GM11168 (cell line): ENCODE measurements around the gene ATG101.
"Not testable (repeated sequence)": the region's sequence is repeated elsewhere in the genome, so short reads cannot be mapped to it uniquely, and the experiment has no call there.

Experiments used
- in situ Hi-C: fragments of 300-500 bp; cut with MboI; formaldehyde crosslinking; loops from one replicate; pipeline ENCODE4 v1.12.0; 2022; ENCODE audit warnings: low sequenced_read_pairs; ENCODE audit not compliant: unreplicated experiment

ATG101 gene

GRCh38 chr12:52091061-52091460 lies 21.3 kb downstream of the ATG101 start:
- in situ Hi-C loops = no loop called here

DNA sequence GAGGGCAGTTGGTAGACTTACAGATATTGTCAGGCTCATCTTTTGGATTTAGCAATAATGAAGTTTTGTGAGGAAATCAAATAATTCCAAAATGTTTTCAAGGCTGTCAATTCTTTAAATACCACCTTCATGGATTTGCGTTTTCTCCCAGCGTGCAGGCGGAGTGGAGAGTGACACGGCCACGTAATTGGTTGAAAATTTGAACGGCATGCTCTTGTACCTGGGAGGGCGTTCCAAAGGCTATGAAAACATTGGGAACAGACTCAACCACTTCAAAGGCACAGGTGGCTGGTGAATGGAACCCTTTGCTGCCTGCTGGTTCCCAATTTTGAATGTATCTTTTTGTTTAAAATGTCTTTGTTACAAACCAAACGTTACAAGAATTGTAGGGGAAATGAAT lies 22.1 kb downstream of the ATG101 start:
- in situ Hi-C loops = no loop called here

- in situ Hi-C loops = no loop called here
Observed at GRCh38 chr12:52093346-52093745, 23.6 kb downstream of the ATG101 start.

DNA sequence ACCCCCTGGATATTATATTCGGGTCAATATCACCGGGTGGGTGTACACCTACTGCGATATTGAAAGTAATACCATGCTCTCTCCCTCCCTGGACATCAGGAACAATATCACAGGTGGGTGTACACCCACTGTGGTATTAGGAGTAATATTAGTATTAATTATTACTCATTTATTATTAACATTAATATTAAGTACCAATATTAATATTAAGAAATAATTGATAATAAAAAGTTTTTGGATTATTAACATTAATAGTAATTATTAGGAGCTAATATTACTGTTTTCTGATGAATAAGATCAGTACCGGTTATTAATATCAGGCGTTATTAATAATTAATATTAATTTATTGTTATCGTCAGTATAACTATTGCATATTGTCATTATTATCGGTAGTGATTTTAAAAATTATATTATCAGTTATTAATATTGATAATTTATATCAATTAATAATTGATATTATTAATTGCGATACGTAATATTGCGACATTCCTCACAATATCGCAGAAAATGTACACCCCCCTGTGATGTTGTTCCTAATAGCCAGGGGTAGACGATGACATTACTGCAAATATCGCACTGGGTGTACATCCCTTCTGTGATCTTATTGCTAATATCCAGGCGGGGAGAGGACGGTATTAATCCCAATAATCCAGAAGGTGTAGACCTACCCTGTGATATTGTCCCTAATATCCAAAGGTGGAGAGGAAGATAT lies 26.7 kb downstream of the ATG101 start:
- in situ Hi-C loops = no loop called here

DNA sequence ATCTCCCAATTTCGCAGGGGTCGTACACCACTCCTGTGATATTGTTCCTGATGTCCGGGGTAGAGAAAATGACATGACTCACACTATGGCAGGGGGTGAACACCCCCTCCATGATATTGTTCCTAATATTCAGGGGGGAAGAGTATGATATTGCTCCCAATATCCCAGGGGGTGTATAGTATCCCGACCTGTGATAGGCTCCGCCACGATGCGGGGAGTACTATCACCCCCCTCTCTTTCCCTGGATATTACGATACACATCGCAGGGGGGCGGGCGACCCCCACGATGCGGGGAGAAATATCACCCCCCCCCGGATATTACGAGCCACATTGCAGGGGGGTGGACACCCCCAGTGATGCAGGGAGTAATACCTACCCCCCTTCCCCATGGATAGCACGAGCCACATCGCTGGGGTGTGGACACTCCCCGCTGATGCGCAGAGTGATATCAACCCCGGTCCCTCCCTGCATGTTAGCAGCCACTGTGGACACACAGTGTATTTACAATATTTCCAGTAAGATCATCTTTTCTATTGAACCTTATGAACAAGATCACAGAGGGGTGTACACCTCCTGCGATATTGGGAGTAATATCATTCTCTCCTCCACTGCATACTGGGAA lies 27.4 kb downstream of the ATG101 start:
- in situ Hi-C loops = no loop called here

DNA sequence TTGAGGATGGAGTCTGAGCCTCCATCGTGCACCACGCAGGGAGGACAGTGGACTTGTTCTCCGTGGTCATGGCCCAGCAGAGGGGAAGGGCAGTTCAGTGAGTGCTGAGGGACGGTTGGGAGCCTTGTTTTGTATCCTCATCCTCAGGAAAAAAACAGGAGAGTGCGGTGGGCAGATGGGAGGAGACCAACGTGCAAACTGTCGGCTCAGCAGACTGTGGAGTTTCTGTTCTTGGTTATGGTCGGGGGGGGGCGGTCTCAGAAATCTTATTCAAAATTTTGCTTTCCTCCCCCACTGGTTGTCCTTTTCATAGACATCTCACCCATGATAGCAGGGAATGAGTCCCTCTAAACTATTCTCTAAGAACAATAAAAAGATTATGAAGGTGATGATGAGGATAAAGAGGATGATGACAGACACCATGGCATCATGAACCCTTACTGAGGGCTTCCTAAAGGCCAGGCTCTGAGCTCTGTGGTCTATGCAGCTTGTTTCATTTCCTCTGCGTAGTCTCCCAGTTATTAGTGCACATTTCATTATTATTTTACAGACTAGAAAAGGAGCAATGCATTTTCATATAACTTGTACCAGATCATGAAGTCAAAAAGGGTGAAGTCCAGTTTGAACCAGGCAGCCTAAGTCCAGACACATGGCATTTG lies 34.8 kb downstream of the ATG101 start:
- in situ Hi-C loops = not testable (repeated sequence)

DNA sequence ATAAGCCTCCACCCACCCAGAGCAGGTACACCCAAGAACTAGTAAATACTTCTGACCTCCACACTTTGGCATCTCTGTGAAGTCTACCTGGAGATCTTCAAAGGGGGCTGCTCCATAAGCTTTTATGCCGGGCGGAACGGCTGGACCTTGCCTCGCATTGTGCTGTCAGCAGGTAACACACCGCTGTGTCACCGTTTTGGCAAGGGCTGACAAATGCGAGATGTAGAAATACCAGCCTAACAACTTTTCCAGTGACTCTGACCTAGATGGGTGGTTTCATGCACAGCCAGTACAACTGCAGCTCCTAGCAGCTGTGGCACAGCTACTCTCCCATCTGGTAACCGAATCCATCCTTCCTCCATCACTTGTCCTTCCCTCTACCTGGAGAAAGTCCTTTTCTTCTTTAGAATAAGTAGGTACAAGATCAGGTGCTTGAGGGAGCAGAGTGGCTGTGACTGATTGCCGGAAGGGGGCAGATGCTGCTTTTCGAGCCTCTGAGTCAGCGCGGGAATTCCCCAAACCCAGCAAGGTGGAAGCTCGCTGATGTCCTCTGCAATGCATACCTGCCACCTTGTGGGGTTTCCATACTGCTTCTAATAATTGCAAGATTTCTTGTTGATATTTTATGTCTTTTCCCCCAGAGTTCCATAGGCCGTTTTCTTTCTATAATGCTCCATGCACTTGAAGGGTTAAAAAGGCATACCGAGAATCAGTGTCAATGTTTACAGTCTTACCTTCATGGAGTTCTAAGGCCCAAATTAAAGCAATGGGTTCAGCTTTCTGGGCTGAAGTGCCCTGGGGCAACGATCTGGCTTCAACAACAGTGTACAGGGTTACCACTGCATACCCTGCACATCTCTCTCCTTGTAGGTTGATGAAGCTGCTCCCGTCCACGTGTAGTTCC lies 46.7 kb downstream of the ATG101 start:
- in situ Hi-C loops = not testable (repeated sequence)

- in situ Hi-C loops = not testable (repeated sequence)
Observed at GRCh38 chr12:52117806-52118475, 48.2 kb downstream of the ATG101 start.

GRCh38 chr12:52119398-52120254 lies 49.8 kb downstream of the ATG101 start:
- in situ Hi-C loops = no loop called here

DNA sequence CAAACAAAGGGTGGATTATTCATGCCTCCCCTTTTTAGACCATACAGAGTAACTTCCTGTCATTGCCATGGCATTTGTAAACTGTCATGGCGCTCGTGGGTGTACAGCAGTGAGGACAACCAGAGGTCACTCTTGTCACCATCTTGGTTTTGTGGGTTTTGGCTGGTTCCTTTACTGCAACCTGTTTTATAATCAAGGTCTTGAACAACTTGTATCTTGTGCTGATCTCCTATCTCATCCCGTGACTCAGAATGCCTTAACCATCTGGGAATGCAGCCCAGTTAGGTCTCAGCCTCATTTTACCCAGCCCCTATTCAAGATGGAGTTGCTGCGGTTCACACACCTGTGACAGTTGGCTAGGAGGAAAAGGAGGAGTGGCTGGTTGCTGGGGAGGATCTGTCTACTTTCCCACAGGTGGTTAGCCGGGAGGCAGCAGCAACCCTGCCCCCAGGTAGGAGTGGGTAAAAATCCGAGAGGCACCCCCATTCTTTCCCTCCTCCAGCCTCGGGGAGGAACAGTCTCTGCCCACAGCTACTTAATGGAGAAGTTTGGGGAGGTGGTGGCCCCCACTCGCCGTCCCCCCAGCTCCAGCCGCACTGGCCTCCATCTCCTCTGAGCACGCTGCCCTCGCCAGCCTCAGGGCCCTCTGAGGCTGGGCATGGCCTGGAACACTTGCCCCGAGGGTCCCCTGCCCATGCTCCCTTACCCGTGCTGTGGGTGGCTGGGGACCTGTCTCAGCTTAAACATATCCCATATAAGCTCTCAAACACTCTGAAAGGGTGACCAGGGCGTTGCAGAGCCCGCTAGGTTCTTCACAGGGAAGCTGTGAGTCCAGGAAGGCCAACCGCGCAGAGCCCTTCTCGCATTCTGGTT lies 51.4 kb downstream of the ATG101 start:
- in situ Hi-C loops = no loop called here

DNA sequence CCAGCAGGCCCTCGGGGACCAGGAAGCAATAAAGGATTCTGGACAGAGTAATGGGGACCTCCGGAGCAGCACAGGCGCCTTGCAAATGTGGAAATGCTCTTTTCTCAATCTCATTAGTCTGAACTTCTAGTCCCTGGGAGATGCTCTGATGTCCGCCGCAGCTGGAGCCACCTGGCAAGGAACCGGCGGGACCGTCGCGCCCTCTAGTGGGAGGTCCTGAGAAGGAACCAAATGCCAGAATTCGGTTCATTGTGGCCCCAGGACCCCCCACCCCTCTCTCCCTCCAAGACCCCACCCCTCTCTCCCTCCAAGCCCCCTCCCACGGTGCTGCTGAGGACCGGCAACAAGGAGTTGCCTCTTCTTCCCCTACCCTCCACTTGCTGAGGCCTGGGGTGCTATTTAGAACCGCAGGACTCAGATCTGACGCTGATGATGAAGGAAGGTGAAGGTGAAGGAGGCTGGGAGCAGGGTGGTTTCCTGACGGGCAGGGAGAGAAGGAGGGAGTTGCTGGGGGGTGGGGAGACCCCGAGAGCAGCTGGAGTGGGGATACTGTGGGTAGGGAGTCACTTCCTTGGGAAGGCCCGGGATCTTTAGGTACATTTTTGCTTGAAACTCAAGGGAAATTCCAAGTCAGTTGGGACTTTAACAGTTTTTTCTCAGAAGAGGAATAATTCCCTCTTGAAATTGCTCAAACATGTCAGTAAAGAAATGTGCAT lies 52.2 kb downstream of the ATG101 start:
- in situ Hi-C loops = no loop called here

GRCh38 chr12:52122540-52122871 lies 52.7 kb downstream of the ATG101 start:
- in situ Hi-C loops = no loop called here

DNA sequence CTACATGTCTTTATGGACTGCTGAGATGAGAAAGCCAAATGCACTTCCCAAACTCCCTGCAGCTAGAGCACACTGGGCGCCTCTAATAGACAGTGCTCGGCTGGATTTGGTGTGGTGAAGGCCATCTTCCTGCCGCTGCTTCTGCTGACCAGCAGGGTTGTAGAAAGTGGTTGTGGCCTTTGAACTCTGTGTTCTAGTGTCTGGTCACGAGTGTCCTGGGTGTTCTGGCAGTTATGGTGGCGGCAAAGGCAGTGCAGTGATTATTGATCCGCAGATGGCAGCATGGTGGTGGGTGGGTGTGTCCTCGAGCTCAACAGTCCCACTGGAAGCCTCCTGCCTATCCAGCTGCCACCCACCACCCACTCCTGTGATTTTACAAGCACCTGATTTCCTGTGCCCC lies 53.1 kb downstream of the ATG101 start:
- in situ Hi-C loops = no loop called here

GRCh38 chr12:52123487-52124186 lies 53.9 kb downstream of the ATG101 start:
- in situ Hi-C loops = no loop called here

DNA sequence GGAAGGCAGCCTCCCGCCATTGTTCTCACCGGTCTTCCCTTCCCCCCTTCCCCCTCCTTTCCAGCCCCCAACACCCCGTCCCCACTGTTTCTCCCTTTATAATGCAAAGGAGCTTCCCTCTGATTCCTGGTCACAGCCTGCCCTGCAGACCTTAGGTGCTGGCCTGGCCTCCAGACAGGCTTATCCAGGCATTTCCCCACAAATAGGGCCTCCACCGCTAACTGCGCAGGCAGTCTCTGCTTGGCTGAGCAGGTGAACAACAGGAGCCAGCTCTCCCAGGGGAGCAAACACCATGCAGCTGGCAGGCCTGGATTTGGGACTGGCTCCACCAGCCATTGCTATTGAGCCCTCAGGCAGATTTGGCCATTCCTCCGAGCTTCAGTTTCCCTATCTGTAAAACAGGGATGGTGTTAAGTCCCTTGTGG lies 55.7 kb downstream of the ATG101 start:
- in situ Hi-C loops = no loop called here

DNA sequence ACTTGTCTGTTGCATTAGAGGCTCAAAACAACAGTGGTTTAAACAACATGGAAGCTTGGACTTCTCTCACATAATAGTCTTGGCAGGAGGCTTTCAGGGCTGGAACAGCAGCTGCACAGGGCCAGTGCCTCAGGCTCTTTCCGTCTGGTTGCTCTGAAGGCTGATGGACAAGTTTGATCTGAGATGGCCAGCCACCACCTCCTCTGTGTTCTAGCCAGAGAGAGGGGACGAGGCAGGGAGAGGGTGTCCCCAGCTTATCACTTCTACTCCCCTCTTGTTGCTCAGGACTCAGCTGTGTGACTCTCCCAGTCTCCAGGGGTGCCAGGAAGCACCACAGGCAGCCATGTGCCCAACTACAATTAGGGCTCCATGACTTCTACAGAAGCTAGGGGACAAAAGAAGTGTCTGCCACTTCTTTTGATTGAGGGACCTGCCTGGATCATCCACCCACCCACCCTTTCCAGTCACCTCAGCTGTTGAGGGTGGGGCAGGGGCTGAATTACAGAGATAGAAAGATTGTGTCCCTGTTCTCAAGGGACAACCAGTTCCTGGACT lies 56.3 kb downstream of the ATG101 start:
- in situ Hi-C loops = no loop called here
